HG02623 (cell line): Measurements from ENCODE around the gene PPP1R3F.

ENCODE experiments used
- ATAC-seq: cut with Tn5 transposase; IDR thresholded peaks from one replicate; pipeline ENCODE4 v1.9.1; 2021; ENCODE audit warnings: moderate library complexity; ENCODE audit not compliant: unreplicated experiment

PPP1R3F gene

GRCh38 chrX:49249616-49250015 lies 20.0 kb upstream of the PPP1R3F start:
- ATAC-seq = no peak

- no peak for ATAC-seq
These were observed 19.5 kb upstream of the PPP1R3F start for GRCh38 chrX:49250066-49250465.

DNA sequence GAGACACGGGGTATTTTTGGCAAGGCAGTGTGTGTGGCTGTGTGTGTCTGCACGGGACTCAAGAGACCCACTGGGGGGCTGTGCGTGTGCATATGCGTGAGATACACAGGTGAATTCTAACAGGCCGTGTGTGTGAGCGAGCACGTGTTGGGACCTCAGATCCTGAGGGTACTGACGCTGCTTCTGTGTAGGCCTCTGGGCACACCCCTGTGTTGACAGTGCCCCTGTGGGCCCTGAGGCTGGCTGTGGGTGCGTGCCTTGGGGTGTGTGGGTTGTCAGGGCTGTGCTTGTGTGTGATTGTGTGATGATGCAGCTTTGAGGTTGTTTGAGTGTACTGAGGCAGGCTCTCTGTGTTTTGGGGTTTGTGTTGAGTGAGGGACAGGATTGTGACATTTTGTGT lies 19.0 kb upstream of the PPP1R3F start:
- ATAC-seq = no peak

DNA sequence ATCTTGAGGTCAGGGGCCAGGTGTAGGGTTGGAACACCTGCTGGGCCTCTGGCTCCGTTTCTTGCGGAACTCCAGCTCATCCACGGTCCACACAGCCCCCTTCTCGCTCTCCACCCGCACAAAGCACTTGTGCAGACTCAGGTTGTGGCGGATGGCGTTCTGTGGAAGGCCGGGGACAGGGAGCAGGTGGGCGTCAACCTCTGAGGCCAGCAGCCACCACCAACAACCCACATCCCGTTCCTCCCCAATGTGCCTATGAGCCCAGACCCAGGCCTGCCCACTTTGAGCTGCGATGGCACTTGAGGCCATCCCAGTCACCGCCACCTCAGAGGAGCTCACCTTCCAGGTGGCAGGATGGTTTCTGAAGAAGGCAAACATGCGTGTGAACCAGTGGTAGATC lies 18.3 kb upstream of the PPP1R3F start:
- ATAC-seq = no peak

DNA sequence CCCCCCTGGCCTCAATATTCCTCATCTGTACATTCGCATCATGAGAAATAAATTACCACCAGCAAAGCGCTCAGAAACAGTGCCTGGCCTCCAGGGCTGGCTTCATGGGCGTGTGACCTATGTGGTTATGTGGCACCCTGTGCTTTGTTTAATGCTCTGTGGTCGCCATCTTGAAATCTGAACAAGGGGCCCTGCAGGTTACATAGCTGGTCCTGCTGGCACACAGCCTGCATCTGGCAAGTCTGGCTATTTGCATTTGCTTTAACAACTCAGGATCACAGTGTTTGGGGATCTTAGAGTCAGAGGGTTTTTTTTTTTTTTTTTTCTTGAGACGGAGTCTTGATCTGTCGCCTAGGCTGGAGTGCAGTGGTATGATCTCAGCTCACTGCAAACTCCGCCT lies 15.0 kb upstream of the PPP1R3F start:
- no peak for ATAC-seq

GRCh38 chrX:49256268-49256995 lies 13.2 kb upstream of the PPP1R3F start:
- no peak for ATAC-seq

- no peak for ATAC-seq
These were observed 12.4 kb upstream of the PPP1R3F start for GRCh38 chrX:49257074-49257790.

GRCh38 chrX:49257846-49258748 lies 11.5 kb upstream of the PPP1R3F start:
- no peak for ATAC-seq

DNA sequence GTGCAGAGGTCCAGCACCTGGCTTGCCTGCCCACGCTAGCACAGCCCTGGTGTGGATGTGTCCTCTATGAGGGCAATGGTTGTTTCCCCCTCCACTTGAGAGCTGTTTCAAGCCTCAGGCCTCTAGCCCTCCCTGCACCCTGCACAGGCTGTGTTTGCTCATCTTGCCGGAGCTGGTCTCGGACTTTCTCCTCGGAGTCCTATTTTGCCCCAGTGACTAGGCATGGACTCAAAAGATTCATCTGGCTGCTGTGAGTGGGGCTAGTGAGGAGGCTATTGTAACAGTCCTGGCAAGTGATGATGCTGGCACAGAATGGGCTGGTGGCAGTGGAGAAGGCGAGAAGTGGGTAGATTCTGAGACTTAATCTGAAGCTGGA lies 10.9 kb upstream of the PPP1R3F start:
- no peak for ATAC-seq

- no peak for ATAC-seq
These were observed 9.2 kb upstream of the PPP1R3F start for GRCh38 chrX:49260221-49260985.

- ATAC-seq = no peak
These were observed 7.0 kb upstream of the PPP1R3F start for GRCh38 chrX:49262603-49263002.

- ATAC-seq = no peak
These were observed 6.0 kb upstream of the PPP1R3F start for GRCh38 chrX:49263631-49264030.

DNA sequence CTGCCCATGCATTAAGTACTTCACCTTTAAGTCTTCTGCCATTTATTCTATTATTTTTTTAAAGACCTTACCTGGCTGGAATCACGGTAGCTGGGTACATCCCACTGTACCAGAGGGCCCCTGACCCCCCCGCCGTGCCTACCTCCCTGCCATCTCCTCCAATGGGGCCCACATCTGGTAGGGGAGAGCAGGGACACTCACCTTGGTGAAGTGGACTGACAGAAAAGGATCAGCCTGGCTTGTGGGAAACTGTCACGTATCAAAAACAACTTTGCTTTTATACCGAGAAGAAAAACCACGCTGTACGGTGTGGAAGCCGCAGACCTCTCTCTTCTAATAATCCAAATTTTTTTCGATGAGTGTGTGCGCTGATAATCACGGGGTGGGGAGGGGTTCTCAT lies 5.1 kb upstream of the PPP1R3F start, which contains the start of gene FOXP3:
Gene FOXP3, minus strand, starts transcription at position 251 of the 400 bp plus-strand sequence. CDS start 6,205 bp downstream, outside the sequence.
- no peak for ATAC-seq

- no peak for ATAC-seq
These were observed 2.8 kb upstream of the PPP1R3F start for GRCh38 chrX:49266523-49267445.

DNA sequence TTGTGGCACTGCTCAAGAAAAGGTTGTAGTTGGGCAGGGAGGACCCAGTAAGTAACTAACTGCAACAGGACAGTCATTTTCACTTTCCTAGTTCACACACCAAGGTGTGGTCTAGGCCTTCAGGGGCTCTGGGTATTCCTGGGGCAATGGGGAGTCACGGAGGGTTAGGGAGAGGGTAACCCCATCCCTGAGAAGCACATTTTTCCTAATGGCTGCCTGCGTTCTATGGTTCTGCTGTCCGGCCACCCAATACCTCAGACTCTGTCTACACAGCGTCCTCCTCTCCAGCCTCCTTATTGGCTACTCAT lies 937 bp upstream of the PPP1R3F start:
- ATAC-seq = no peak

GRCh38 chrX:49269010-49269766 lies 405 bp upstream of the PPP1R3F start:
- peak; percentile 85 for ATAC-seq

DNA sequence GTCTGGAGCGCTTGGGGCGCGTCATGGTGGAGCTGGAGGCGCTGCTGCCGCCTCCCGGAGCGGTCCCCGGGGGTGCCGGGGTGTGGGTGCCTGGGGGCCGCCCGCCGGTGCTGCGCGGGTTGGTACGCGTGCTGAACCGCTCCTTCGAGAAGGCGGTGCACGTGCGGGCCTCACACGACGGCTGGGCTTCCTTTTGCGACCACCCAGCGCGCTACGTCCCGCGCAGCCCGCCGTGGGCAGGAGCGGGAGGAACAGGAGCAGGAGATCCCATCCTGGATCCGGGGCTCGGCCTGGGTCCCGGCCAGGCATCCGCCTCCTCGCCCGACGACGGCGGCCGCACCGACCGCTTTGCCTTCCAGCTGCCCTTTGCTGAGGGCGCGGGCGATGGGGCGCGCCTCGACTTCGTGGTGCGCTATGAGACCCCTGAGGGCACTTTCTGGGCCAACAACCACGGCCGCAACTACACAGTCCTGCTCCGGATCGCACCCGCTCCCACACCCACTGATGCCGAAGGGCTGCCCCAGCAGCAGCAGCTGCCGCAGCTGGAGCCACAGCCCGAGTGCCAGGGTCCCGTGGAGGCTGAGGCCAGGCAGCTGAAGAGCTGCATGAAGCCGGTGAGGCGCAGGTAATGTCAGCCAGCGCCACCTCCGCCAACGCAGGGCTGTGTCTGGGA lies 792 bp downstream of the PPP1R3F start:
- no peak for ATAC-seq

- no peak for ATAC-seq
These were observed 1.7 kb downstream of the PPP1R3F start for GRCh38 chrX:49271341-49271740.

DNA sequence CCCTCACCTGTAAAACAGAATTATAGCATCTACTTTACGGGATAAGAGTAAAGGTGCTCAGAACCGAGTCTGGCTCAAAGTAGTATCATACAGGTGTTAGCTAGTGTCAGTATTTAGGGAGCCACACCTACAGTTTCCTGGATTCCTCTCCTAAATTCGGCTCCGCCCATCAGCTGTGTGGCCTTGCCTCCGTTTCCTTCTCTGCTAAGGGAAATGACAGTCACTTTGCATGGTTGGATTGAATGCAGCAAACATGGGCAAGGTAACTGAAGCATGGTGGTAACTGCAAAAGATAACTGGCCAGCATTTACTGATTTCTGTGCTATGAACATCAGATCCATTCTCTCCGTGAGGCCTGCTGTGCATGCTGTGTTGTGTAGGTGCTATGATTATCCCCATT lies 2.8 kb downstream of the PPP1R3F start:
- no peak for ATAC-seq
